ENCODE results near the gene TMEM184A. TPM values are rescaled to one million over a fixed set of nuclear protein-coding genes. Genes with fewer than 3 reads are reported as not detected.

Gene TMEM184A
- total and polyA plus RNA-seq, 2 of the 13 experiments (the other 11 are each of a cell fraction or from before 2014, with no cell fraction given): 9.5 to 20.4 TPM

DNA sequence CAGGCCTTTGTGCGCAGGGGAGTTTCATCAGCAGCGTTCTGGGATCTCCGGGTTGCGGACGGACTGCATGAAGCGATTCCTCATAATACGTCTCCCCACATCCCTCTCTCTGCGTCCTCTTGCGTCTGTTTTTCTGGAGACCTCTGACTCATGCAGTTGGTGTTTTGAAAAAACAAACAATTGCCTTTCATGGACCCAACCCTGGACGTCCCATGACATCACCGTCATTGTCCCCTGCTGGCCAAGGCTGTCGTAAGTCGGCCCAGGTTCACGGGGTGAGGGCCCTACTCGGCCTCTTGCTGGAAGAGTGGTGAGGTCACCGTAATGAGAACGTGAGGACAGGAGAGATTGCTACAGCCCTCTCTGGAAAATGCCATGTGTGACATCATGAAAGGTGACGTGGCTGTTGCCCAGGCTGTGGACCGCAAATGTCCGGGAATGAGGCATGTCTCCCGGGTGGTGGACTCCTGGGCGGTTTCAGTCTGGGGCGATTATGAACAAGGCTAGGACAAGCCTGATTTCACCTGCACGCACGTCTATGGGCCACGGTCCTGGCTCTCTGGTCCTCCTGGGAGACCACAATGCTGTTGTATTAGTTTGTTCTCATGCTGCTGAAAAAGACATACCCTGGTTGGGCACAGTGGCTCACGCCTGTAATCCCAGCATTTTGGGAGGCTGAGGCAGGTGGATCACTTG is 35.3 kb downstream of the TMEM184A start (continued):
- TF ChIP-seq ZFP36 (IDR thresholded peaks at IDR 0.05; ENCODE audit: borderline replicate concordance, low read depth, low read length, partially characterized antibody) (no peak), ZSCAN21 (CRISPR knock-in tag; IDR thresholded peaks at IDR 0.05; ENCODE audit: borderline replicate concordance) (no peak), YY1 (IDR thresholded peaks at IDR 0.05; ENCODE audit: insufficient read depth, insufficient replicate concordance, low read depth, low read length) (no peak), FOXK2 (IDR thresholded peaks at IDR 0.05) (0 out of 2 replicates have a peak, but pooled peaks have one; percentile 9), AKAP8 (CRISPR knock-in tag; IDR thresholded peaks at IDR 0.05) (no peak), MIXL1 (CRISPR knock-in tag; IDR thresholded peaks at IDR 0.05) (peak; percentile 37; the same call in 1 of the 2 replicates), ZNF350 (CRISPR knock-in tag; IDR thresholded peaks at IDR 0.05; ENCODE audit: borderline replicate concordance, low read depth) (peak; percentile 89; the same call in 1 of the 2 replicates), ZNF607 (CRISPR knock-in tag; IDR thresholded peaks at IDR 0.05; ENCODE audit: borderline replicate concordance) (0 out of 2 replicates have a peak, but pooled peaks have one; percentile 59), CREB1 (IDR thresholded peaks at IDR 0.05) (peak; percentile 97), CREB1 (CRISPR knock-in tag; IDR thresholded peaks at IDR 0.05) (peak; percentile 95), SAFB2 (CRISPR knock-in tag; IDR thresholded peaks at IDR 0.05; ENCODE audit: borderline replicate concordance, low read depth) (no peak), ZBTB21 (CRISPR knock-in tag; IDR thresholded peaks at IDR 0.05) (peak; percentile 100), HHEX (CRISPR knock-in tag; IDR thresholded peaks at IDR 0.05) (no peak)
- TF ChIP-seq, protein P1, sequence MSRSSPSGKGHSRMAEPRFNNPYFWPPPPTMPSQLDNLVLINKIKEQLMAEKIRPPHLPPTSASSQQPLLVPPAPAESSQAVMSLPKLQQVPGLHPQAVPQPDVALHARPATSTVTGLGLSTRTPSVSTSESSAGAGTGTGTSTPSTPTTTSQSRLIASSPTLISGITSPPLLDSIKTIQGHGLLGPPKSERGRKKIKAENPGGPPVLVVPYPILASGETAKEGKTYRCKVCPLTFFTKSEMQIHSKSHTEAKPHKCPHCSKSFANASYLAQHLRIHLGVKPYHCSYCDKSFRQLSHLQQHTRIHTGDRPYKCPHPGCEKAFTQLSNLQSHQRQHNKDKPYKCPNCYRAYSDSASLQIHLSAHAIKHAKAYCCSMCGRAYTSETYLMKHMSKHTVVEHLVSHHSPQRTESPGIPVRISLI (CRISPR knock-in tag; IDR thresholded peaks at IDR 0.05; ENCODE audit: borderline replicate concordance): peak; percentile 61; the same call in 1 of the 2 replicates
- TF ChIP-seq, protein P2, sequence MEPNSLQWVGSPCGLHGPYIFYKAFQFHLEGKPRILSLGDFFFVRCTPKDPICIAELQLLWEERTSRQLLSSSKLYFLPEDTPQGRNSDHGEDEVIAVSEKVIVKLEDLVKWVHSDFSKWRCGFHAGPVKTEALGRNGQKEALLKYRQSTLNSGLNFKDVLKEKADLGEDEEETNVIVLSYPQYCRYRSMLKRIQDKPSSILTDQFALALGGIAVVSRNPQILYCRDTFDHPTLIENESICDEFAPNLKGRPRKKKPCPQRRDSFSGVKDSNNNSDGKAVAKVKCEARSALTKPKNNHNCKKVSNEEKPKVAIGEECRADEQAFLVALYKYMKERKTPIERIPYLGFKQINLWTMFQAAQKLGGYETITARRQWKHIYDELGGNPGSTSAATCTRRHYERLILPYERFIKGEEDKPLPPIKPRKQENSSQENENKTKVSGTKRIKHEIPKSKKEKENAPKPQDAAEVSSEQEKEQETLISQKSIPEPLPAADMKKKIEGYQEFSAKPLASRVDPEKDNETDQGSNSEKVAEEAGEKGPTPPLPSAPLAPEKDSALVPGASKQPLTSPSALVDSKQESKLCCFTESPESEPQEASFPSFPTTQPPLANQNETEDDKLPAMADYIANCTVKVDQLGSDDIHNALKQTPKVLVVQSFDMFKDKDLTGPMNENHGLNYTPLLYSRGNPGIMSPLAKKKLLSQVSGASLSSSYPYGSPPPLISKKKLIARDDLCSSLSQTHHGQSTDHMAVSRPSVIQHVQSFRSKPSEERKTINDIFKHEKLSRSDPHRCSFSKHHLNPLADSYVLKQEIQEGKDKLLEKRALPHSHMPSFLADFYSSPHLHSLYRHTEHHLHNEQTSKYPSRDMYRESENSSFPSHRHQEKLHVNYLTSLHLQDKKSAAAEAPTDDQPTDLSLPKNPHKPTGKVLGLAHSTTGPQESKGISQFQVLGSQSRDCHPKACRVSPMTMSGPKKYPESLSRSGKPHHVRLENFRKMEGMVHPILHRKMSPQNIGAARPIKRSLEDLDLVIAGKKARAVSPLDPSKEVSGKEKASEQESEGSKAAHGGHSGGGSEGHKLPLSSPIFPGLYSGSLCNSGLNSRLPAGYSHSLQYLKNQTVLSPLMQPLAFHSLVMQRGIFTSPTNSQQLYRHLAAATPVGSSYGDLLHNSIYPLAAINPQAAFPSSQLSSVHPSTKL (CRISPR knock-in tag; IDR thresholded peaks at IDR 0.05): peak; percentile 87
- TF ChIP-seq, protein P3, sequence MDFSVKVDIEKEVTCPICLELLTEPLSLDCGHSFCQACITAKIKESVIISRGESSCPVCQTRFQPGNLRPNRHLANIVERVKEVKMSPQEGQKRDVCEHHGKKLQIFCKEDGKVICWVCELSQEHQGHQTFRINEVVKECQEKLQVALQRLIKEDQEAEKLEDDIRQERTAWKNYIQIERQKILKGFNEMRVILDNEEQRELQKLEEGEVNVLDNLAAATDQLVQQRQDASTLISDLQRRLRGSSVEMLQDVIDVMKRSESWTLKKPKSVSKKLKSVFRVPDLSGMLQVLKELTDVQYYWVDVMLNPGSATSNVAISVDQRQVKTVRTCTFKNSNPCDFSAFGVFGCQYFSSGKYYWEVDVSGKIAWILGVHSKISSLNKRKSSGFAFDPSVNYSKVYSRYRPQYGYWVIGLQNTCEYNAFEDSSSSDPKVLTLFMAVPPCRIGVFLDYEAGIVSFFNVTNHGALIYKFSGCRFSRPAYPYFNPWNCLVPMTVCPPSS (IDR thresholded peaks at IDR 0.05): no peak
- TF ChIP-seq, protein P4, sequence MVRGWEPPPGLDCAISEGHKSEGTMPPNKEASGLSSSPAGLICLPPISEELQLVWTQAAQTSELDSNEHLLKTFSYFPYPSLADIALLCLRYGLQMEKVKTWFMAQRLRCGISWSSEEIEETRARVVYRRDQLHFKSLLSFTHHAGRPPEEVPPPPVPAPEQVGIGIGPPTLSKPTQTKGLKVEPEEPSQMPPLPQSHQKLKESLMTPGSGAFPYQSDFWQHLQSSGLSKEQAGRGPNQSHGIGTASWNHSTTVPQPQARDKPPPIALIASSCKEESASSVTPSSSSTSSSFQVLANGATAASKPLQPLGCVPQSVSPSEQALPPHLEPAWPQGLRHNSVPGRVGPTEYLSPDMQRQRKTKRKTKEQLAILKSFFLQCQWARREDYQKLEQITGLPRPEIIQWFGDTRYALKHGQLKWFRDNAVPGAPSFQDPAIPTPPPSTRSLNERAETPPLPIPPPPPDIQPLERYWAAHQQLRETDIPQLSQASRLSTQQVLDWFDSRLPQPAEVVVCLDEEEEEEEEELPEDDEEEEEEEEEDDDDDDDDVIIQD (CRISPR knock-in tag; IDR thresholded peaks at IDR 0.05; ENCODE audit: low read depth): peak; percentile 50; the same call in 1 of the 2 replicates
- TF ChIP-seq, protein P5, sequence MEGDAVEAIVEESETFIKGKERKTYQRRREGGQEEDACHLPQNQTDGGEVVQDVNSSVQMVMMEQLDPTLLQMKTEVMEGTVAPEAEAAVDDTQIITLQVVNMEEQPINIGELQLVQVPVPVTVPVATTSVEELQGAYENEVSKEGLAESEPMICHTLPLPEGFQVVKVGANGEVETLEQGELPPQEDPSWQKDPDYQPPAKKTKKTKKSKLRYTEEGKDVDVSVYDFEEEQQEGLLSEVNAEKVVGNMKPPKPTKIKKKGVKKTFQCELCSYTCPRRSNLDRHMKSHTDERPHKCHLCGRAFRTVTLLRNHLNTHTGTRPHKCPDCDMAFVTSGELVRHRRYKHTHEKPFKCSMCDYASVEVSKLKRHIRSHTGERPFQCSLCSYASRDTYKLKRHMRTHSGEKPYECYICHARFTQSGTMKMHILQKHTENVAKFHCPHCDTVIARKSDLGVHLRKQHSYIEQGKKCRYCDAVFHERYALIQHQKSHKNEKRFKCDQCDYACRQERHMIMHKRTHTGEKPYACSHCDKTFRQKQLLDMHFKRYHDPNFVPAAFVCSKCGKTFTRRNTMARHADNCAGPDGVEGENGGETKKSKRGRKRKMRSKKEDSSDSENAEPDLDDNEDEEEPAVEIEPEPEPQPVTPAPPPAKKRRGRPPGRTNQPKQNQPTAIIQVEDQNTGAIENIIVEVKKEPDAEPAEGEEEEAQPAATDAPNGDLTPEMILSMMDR (CRISPR knock-in tag; IDR thresholded peaks at IDR 0.05): peak; percentile 36
- TF ChIP-seq, protein P6, sequence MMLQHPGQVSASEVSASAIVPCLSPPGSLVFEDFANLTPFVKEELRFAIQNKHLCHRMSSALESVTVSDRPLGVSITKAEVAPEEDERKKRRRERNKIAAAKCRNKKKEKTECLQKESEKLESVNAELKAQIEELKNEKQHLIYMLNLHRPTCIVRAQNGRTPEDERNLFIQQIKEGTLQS (CRISPR knock-in tag; IDR thresholded peaks at IDR 0.05): peak; percentile 94

Data from HepG2 (cell line).